GM12878 (cell line): ENCODE data around the gene CSH2.

ENCODE experiments used
- CHD1 ChIP-seq: IDR thresholded peaks from 2 replicates; pipeline ENCODE4 v1.6.1; 2012; ENCODE audit warnings: low read depth, low read length, improper control_type of control experiment
- DPF2 ChIP-seq: fragments of 450-650 bp; IDR thresholded peaks from 2 replicates; pipeline ENCODE4 v1.6.1; 2017; ENCODE audit warnings: mild to moderate bottlenecking
- EGR1 ChIP-seq, 2 experiments: IDR thresholded peaks; 1 replicate in 1 of 2; 2 replicates in 1 of 2; pipeline ENCODE4 v1.6.1; 2011 to 2012; ENCODE audit warnings: low read depth in 2 of 2, low read length in 2 of 2, borderline replicate concordance in 1 of 2, mild to moderate bottlenecking in 1 of 2, moderate library complexity in 1 of 2
- RUNX3 ChIP-seq: IDR thresholded peaks from 2 replicates; pipeline ENCODE4 v1.6.1; 2012; ENCODE audit warnings: low read length, inconsistent platforms
- SUPT20H ChIP-seq: IDR thresholded peaks from 2 replicates; pipeline ENCODE4 v1.6.1; 2011; ENCODE audit warnings: low read depth, mild to moderate bottlenecking, low read length, moderate library complexity, borderline replicate concordance; ENCODE audit not compliant: control insufficient read depth
- TCF12 ChIP-seq: IDR thresholded peaks from 2 replicates; pipeline ENCODE4 v1.6.1; 2011; ENCODE audit warnings: low read depth, mild to moderate bottlenecking, low read length
- TF ChIP-seq, protein P1 (sequence below): IDR thresholded peaks from 2 replicates; pipeline ENCODE4 v1.6.1; 2012; ENCODE audit warnings: low read length, inconsistent platforms

DNA sequence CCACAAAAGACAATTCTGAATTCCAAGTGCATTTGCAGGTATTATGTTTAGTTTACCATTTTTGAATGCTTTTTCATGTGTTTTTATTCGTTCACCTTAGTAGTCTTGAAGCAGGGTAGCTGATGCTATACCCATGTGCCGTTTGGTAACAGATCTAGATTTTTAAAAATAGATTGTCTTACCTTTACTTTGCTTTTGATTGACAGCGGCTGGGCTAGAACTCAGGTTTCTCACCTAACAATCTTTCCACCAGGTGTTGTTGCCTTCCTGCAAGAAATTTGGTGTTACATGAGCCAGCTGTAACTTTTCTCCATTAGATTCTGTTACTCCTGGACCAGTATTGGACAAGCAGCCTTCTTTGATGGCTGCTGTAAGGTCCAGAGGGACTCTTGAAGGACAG lies 44.5 kb downstream of the CSH2 start:
- TF ChIP-seq DPF2 (no peak), CHD1 (no peak), RUNX3 (no peak), SUPT20H (no peak), EGR1 (IDR thresholded peaks at IDR 0.05; ENCODE audit: borderline replicate concordance in 1 of 2, low read depth in 2 of 2, low read length in 2 of 2) (no peak), TCF12 (no peak)
- TF ChIP-seq, protein P1, sequence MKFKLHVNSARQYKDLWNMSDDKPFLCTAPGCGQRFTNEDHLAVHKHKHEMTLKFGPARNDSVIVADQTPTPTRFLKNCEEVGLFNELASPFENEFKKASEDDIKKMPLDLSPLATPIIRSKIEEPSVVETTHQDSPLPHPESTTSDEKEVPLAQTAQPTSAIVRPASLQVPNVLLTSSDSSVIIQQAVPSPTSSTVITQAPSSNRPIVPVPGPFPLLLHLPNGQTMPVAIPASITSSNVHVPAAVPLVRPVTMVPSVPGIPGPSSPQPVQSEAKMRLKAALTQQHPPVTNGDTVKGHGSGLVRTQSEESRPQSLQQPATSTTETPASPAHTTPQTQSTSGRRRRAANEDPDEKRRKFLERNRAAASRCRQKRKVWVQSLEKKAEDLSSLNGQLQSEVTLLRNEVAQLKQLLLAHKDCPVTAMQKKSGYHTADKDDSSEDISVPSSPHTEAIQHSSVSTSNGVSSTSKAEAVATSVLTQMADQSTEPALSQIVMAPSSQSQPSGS, result no peak
